GM21723 (cell line): ENCODE measurements around the gene TNS4.

Experiments
- ATAC-seq: cut with Tn5 transposase; IDR thresholded peaks from one replicate; pipeline ENCODE4 v1.9.1; 2021; ENCODE audit warnings: mild to moderate bottlenecking, moderate library complexity; ENCODE audit not compliant: unreplicated experiment

Gene TNS4

DNA sequence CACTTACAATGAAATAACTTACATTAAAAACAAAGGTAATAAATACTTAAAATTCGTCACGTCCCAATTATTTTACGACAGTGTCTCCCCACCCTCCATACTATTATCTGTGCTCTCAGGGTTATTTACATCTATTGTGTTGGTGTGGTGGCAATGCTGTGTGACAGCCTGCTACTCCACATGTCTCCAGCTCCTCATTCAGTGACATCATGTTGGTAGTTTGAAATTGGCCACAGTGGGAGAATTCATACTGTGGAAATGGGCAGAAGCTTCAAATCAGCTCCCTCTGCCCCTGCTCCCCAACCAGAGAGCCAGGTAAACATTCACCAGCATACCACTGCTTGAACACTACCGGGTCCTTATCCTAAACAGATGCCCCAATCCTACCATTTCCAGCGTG lies 6.3 kb downstream of the TNS4 start:
- no peak for ATAC-seq

DNA sequence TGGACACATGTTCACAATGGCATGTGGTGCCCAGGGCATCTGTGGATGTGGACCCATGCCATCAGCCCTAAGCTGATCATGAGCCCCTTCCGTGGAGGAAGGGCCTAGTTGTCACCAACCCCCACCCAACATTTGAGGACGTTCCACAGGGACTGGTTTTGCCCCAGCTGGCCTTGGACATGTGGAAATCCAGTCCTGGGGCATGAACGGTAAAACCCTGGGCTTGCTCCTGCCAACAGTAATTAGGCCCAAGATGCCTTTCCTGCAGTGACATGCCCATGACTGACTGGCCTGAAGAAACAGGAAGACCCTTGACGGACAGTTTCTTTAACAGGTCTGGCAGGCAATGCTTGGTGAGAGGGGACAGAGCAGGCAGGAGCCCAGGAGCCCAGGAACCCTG lies 7.7 kb downstream of the TNS4 start:
- ATAC-seq = no peak

DNA sequence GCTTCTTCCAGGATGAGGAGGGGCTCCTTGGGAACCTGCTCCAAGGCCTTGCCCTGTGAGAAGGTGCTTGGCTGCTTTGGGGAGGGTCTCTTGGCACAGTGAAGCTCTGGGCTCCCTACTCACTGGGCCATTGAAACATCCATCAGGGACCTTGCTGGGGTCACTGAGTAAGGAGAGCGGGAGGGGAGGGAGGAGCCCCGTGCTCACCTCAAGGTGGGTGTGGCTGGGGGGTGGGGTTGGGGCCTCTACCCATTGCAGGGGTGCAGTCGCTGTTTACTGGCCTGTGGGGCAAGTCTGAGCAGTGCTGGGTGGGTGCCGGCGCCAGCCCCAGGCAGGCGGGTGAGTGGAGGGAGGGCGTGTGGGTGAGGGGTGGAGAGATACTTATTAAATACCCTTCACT lies 9.9 kb downstream of the TNS4 start:
- ATAC-seq = no peak

DNA sequence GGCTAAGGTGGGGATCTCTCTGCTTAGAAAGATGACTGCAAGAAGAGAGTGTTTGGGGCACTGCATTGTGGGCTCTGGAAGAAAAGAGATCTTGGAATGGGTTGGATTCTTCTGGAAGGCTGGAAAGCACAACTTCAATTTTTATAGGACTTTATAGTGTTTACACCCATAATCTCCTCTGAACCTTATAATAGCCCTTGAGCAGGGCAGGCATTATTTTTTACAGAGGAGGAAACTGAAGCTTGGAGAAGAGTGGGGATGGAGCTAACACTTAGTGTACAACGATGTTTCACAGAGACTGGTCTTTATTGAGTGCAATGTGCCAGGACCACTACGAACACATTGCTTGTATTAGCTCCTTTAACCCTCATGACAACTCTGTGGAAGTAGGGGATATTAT lies 10.4 kb downstream of the TNS4 start:
- no peak for ATAC-seq

DNA sequence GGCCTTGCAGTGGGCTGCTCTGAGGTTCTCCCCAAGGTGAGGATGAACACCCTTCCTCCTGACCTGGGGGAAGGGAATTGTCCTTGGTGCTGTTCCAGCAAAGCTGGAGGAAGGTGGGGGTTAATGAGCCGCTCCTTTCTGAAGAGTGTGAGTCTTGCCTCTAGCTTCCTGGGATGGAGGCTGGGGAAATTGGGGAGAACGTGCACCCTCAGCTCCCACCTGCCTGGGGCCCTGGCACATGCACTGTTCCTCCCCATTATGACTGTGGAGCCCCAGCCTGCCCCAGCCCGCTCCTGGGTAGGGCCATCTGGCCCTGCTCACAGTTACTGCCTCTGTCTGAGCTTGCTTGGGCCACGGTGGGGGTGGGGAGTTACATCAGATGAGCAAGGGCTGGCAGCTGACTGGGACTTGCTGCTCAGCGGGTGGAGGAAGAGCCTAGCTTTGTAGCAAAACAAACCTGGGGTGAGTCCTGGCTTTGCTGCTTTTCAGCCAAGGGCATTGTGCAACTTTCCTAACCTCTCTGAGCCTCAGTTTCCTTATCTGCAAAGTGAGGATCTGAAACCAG lies 11.1 kb downstream of the TNS4 start:
- ATAC-seq = no peak

- no peak for ATAC-seq
Measured at GRCh38 chr17:40487371-40488020, 13.9 kb downstream of the TNS4 start.

GRCh38 chr17:40486522-40487370 lies 14.7 kb downstream of the TNS4 start:
- ATAC-seq = no peak

- no peak for ATAC-seq
Measured at GRCh38 chr17:40485851-40486521, 15.4 kb downstream of the TNS4 start.

DNA sequence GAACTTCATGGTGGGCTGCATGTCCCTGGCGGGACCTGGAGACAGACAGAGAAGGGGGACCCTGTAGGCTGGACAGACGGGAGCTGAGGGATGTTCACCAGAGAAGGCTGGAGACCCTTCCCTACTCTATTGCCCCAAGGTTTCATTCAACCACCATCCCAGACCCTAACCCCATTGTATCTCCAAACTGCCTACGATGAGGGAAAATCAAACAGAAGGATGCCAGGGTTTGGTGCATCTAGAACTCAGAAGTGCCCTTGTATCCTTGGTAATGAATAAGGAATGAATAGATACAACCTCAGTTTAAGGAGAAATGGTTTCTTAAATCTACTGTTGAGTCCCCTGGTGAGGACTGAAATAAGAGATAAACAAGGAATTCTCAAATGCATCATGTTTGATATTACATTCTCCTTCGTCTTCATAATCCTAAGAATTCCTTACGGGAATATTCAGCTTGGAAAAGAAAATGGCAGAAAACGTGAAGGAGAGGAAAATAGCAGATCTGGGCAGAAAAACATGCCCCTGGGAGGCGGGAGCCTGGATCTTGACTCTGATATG lies 16.4 kb downstream of the TNS4 start:
- ATAC-seq = no peak

GRCh38 chr17:40484285-40484972 lies 17.0 kb downstream of the TNS4 start:
- ATAC-seq = no peak

GRCh38 chr17:40483679-40484078 lies 17.7 kb downstream of the TNS4 start:
- no peak for ATAC-seq

GRCh38 chr17:40482722-40483121 lies 18.7 kb downstream of the TNS4 start:
- ATAC-seq = no peak

DNA sequence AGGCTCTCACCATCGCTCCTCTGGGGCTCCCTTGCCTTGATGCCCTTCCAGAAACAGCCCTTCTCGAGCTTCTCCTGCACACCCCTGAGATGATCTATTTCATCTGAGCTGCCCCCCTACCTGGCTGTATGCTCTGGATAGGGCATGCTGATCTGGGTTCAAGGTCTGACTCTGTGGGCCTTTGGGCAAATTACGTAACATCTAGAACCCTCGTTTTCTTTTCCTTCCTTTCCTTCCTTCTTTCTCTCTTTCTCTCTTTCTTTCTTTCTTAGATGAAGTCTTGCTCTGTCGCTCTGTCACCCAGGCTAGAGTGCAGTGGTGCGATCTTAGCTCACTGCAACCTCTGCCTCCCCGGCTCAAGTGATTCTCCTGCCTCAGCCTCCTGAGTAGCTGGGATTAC lies 20.3 kb downstream of the TNS4 start:
- ATAC-seq = no peak

GRCh38 chr17:40480501-40481003 lies 20.9 kb downstream of the TNS4 start:
- ATAC-seq = no peak

GRCh38 chr17:40479754-40480480 lies 21.5 kb downstream of the TNS4 start:
- no peak for ATAC-seq

DNA sequence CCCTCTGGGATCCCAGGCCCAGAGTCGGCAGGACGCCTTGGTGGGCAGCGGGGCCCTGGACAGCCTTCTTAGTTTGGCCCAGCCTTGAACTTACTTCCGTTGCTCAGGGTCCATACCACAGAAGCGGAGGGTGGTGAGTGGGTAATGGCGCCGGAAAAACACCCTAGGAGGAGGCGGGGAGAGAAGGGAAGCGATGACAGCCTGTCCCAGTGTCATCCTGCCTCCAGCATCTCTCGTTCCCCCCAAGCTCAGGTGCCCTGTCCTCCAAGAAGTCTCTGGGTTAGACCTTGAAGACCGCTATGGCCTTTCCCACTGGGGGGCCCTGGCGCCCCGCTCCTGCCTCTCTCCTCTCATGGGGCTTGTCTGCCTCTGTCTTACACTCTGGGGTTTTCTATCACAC lies 22.9 kb downstream of the TNS4 start:
- ATAC-seq = no peak

GRCh38 chr17:40477796-40478195 lies 23.6 kb downstream of the TNS4 start:
- ATAC-seq = no peak

- ATAC-seq = no peak
Measured at GRCh38 chr17:40475234-40475908, 26.1 kb downstream of the TNS4 start.

GRCh38 chr17:40474419-40475002 lies 26.9 kb downstream of the TNS4 start:
- no peak for ATAC-seq
